HL-60 (cell line): ENCODE data around the gene SF3B2.

Experiments used
- POLR2AphosphoS5 ChIP-seq: IDR thresholded peaks from 2 replicates; pipeline ENCODE4 v1.6.1; 2012; ENCODE audit warnings: low read depth
- REST ChIP-seq: IDR thresholded peaks from 2 replicates; pipeline ENCODE4 v1.6.1; 2012; ENCODE audit warnings: low read depth; ENCODE audit not compliant: insufficient replicate concordance
- SPI1 ChIP-seq: IDR thresholded peaks from 2 replicates; pipeline ENCODE4 v1.6.1; 2012; ENCODE audit warnings: low read depth, mild to moderate bottlenecking, borderline replicate concordance
- TF ChIP-seq, protein P1 (sequence below): IDR thresholded peaks from one replicate; pipeline ENCODE4 v1.5.1; 2011; ENCODE audit warnings: low read length, control low read depth, inconsistent platforms; ENCODE audit not compliant: insufficient read depth

GRCh38 chr11:66112601-66113499 lies 60.7 kb downstream of the SF3B2 start:
- TF ChIP-seq, protein P1, sequence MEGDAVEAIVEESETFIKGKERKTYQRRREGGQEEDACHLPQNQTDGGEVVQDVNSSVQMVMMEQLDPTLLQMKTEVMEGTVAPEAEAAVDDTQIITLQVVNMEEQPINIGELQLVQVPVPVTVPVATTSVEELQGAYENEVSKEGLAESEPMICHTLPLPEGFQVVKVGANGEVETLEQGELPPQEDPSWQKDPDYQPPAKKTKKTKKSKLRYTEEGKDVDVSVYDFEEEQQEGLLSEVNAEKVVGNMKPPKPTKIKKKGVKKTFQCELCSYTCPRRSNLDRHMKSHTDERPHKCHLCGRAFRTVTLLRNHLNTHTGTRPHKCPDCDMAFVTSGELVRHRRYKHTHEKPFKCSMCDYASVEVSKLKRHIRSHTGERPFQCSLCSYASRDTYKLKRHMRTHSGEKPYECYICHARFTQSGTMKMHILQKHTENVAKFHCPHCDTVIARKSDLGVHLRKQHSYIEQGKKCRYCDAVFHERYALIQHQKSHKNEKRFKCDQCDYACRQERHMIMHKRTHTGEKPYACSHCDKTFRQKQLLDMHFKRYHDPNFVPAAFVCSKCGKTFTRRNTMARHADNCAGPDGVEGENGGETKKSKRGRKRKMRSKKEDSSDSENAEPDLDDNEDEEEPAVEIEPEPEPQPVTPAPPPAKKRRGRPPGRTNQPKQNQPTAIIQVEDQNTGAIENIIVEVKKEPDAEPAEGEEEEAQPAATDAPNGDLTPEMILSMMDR, result no peak
- TF ChIP-seq REST, result no peak
- TF ChIP-seq POLR2AphosphoS5, result no peak
- no peak for TF ChIP-seq SPI1
